Kidney (tissue), 14 donors: ENCODE measurements around the gene ZNF592. TPM values are rescaled to one million over a fixed set of nuclear protein-coding genes. Genes with fewer than 3 reads are reported as not detected.

ENCODE experiments used
- DNase-seq, 5 donors: peaks; one replicate each; pipeline ENCODE4 v3.0.0-alpha.2; 2013 to 2020
- FAIRE-seq: peaks from 2 replicates; lab custom pipeline; 2012; peaks lifted over from hg19 to GRCh38; lab: Jason Lieb, UNC
- H3K27ac ChIP-seq, 2 donors: one replicate each; pipeline ENCODE4 v1.7.0; 2013; ENCODE audit warnings: low read depth in 2 of 2, low read length in 2 of 2, inconsistent platforms in 1 of 2
- H3K27me3 ChIP-seq: one replicate; pipeline ENCODE4 v1.7.1; 2013; ENCODE audit warnings: low read length, inconsistent platforms; ENCODE audit not compliant: control insufficient read depth, insufficient read depth
- H3K36me3 ChIP-seq, 3 donors: one replicate each; pipeline versions ENCODE4 v1.7.0 to v1.7.1; 2013; ENCODE audit warnings: low read length in 3 of 3, control low read depth in 1 of 3, inconsistent platforms in 1 of 3; ENCODE audit not compliant: insufficient read depth in 3 of 3, control insufficient read depth in 2 of 3
- H3K4me1 ChIP-seq, 3 donors: one replicate each; pipeline versions ENCODE4 v1.7.0 to v1.7.1; 2013; ENCODE audit warnings: low read length in 3 of 3, inconsistent platforms in 1 of 3, low read depth in 1 of 3; ENCODE audit not compliant: control insufficient read depth in 2 of 3, insufficient read depth in 2 of 3
- H3K4me3 ChIP-seq, 3 donors: one replicate each; pipeline versions ENCODE4 v1.7.0 to v1.8.1; 2013; ENCODE audit warnings: low read length in 3 of 3, control low read depth in 1 of 3, inconsistent platforms in 1 of 3
- H3K9ac ChIP-seq, 3 donors: one replicate each; pipeline versions ENCODE4 v1.7.0 to v1.7.1; 2013; ENCODE audit warnings: low read length in 3 of 3, control low read depth in 1 of 3, inconsistent platforms in 1 of 3
- H3K9me3 ChIP-seq, 3 donors: one replicate each; pipeline versions ENCODE4 v1.7.0 to v1.7.1; 2013; ENCODE audit warnings: low read length in 3 of 3, control low read depth in 1 of 3, inconsistent platforms in 1 of 3; ENCODE audit not compliant: control insufficient read depth in 2 of 3, insufficient read depth in 1 of 3
- CTCF ChIP-seq: IDR thresholded peaks from 3 replicates; pipeline ENCODE4 v1.5.1; 2012; ENCODE audit warnings: mild to moderate bottlenecking, moderate library complexity, borderline replicate concordance; ENCODE audit not compliant: insufficient read depth; ENCODE audit errors: extremely low read depth
- intact Hi-C: fragments of 100-400 bp; cut with DNase I; formaldehyde crosslinking; loops from one replicate; pipeline ENCODE4 v1.11.1; 2022
- polyA plus RNA-seq: library from polyadenylated mRNA; stranded (reverse); fragments of 350-450 nt; fragmentation: Illumina TruSeq; extraction: RNeasy Lipid Tissue Mini Kit (QIAGEN cat#74804); gene quantifications from one replicate; pipeline ENCODE4 v1.2.3, GENCODE V29; 2014; ENCODE audit warnings: low read depth, low replicate concordance; ENCODE audit not compliant: insufficient read depth
- total RNA-seq: library from RNA; stranded (reverse); fragmentation: NEBNext Ultra II Directional; extraction: Animal tissue kit (Norgen Biotek cat#: 25700); gene quantifications from one replicate; pipeline ENCODE4 v1.2.1, GENCODE V29; 2021
- donor health status: control.
- donor health status: control.
- donor health status: control.
- donor health status: control.
- donor health status: control.
- donor health status: DM: yes; HTN: yes; CAD: no.
- donor health status: Normal renal cell carcinoma (clear cell type).

ZNF592 gene
- total and polyA plus RNA-seq, 2 donors from 2014 or later: 6.9 to 31.6 TPM

DNA sequence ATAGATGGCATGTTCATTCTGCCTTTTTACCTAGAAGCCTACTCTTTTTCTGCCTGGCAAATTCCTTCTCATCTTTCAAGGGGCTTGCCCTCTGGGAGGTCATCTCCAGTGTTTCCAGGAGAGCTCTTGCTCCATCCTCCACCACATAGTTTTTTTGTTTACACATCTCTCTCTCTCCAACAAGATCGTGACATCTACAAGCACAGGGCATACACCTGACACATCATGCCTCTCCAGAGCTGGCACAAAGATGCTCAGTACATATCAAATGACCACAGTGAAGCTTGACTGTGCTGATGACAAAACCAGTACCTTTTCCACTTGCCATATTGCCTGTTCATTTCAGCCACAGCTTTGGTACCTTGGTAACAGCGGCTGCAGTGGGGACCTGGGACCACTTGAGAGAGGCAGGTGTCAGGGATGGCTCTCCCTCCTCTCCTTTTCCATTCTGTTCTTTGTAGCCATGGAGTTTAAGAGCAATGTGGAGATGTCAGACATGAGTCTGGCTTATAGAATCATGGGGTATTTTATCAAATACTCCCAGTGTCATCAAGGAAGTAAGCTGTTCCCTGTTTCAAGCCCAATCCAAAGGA, 84.2 kb downstream of the ZNF592 start:
- Histone ChIP-seq H3K4me3 (no peak overlapping the region), H3K36me3 (peaks cover 0 to 5% (median 0%) of the 10 kb centered on the region in 3 donors), H3K27me3 (no peaks in the 10 kb centered on the region), H3K27ac (no peak overlapping the region), H3K9me3 (no peaks in the 10 kb centered on the region), H3K9ac (no peak overlapping the region), H3K4me1 (peaks cover 0 to 8% (median 5%) of the 10 kb centered on the region in 3 donors)
- intact Hi-C loops: no loop called here
- FAIRE-seq (no peak), DNase-seq (peak in 2 of 5 donors; percentile 51 to 52)
- no peak for TF ChIP-seq CTCF

DNA sequence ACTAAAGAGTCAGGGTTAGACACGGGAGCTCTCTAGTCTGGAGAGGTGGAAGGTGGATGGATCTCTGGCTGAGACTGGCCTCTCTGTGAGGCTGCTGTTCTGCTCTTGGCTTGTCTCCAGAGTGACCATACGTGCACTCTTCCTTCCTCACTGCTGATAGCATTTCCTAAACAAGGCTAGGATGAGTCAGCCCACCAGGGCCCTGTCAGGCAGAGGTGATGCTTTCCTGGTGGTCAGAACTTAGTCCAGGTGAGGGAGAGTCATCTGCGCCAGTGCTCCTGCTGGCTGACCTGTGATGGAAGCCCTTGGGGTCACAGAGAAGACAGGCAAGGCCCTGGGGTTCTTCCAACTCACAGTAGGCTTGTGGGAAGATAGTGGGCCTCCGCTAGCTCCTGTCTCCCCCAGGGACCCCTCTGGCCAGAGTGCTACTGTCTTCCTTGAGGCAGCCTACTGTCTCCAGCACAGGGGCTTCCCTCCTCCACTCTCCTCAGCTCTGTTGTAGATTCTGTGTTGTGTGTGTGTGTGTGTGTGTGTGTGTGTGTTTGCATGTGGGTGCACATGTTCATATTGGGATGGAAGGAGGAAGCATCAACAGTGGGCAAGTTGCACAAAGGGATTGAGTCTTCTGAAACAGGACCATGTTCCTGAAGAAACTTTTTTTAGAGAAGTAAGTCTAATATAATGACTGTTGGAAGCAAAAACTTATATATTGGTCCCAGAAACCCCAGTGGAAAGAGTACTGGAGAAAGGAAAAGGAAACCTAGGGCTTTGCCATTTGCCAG, 85.2 kb downstream of the ZNF592 start:
- DNase-seq: no peak
- no peaks in the 10 kb centered on the region for H3K9me3 ChIP-seq
- TF ChIP-seq CTCF: no peak
- no peaks in the 10 kb centered on the region for H3K27me3 ChIP-seq
- H3K4me3 ChIP-seq: no peak overlapping the region
- H3K27ac ChIP-seq: no peak overlapping the region
- H3K4me1 ChIP-seq: peaks cover 0 to 8% (median 5%) of the 10 kb centered on the region in 3 donors
- intact Hi-C loops: no loop called here
- H3K9ac ChIP-seq: no peak overlapping the region
- H3K36me3 ChIP-seq: no peaks in the 10 kb centered on the region
- no peak for FAIRE-seq

DNA sequence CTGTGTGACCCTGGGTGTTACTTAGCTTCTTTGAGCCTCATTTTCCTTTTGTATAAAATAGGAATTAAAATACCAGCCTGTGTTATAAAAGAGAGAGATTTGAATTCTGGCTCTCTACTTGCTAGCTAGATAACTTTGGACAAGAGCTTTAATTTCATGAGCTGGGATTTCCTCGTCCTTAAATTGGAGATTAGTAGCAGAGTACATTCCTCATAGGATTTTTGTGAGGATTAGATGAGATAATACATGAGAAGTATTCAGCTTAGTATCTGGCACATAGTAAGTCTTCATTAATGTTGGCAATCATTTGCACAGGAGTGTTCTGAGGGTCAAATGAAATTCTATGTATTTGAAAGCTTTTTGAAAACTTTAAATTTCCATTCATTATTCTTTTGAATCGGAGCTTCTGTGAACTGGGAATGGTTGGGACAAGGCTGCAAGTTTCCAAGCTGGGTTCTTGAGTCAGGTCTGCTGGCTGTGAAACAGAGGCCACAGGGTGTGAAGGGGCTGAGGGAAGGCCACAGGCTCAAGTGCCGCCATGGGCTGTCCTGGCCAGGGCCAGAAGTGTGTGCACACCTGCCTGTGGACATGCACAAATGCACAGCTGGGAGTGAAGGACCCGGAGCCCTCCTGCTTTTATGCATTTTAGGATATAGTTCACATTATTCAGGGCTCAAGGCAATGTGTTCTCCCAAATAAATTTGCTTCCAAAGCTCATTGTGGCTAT, 86.0 kb downstream of the ZNF592 start:
- no peak for TF ChIP-seq CTCF
- Histone ChIP-seq H3K4me3 (no peak overlapping the region), H3K9me3 (no peaks in the 10 kb centered on the region), H3K4me1 (peaks cover 0 to 10% (median 5%) of the 10 kb centered on the region in 3 donors), H3K9ac (no peak overlapping the region), H3K27me3 (no peaks in the 10 kb centered on the region), H3K27ac (no peak overlapping the region), H3K36me3 (no peaks in the 10 kb centered on the region)
- DNase-seq (no peak), FAIRE-seq (no peak)
- intact Hi-C loops: no loop called here
